Mucosa of rectum (tissue), 2 donors: ENCODE measurements around the gene NAV3.

Source experiments
- H3K27ac ChIP-seq, 2 donors: one replicate each; pipeline ENCODE4 v1.7.0; 2013; ENCODE audit warnings: inconsistent platforms in 2 of 2, low read depth in 2 of 2, low read length in 2 of 2
- H3K27me3 ChIP-seq, 2 donors: one replicate each; pipeline ENCODE4 v1.7.0; 2013; ENCODE audit warnings: low read length in 2 of 2; ENCODE audit not compliant: control insufficient read depth in 2 of 2, insufficient read depth in 2 of 2
- H3K36me3 ChIP-seq, 2 donors: one replicate each; pipeline ENCODE4 v1.7.0; 2013; ENCODE audit warnings: low read length in 2 of 2; ENCODE audit not compliant: control insufficient read depth in 2 of 2, insufficient read depth in 2 of 2
- H3K4me1 ChIP-seq, 2 donors: one replicate each; pipeline ENCODE4 v1.7.0; 2013; ENCODE audit warnings: low read length in 2 of 2, mild to moderate bottlenecking in 1 of 2; ENCODE audit not compliant: control insufficient read depth in 2 of 2, insufficient read depth in 2 of 2
- H3K4me3 ChIP-seq, 2 donors: one replicate each; pipeline ENCODE4 v1.7.0; 2013; ENCODE audit warnings: low read length in 2 of 2
- H3K9ac ChIP-seq, 2 donors: one replicate each; pipeline ENCODE4 v1.7.0; 2013; ENCODE audit warnings: low read length in 2 of 2, low read depth in 1 of 2, mild to moderate bottlenecking in 1 of 2
- H3K9me3 ChIP-seq, 2 donors: one replicate each; pipeline ENCODE4 v1.7.0; 2013; ENCODE audit warnings: low read length in 2 of 2; ENCODE audit not compliant: control insufficient read depth in 2 of 2
- donor health status: healthy.
- donor health status: Normal muscosa, but diverticular disease.

The NAV3 gene

GRCh38 chr12:78034025-78034424, 203.3 kb downstream of the NAV3 start:
- H3K4me3 ChIP-seq, result no peak overlapping the region
- H3K36me3 ChIP-seq, result no peaks in the 10 kb centered on the region
- no peaks in the 10 kb centered on the region for H3K27me3 ChIP-seq
- H3K9ac ChIP-seq, result no peak overlapping the region
- no peaks in the 10 kb centered on the region for H3K4me1 ChIP-seq
- H3K9me3 ChIP-seq, result no peaks in the 10 kb centered on the region
- H3K27ac ChIP-seq, result no peak overlapping the region

DNA sequence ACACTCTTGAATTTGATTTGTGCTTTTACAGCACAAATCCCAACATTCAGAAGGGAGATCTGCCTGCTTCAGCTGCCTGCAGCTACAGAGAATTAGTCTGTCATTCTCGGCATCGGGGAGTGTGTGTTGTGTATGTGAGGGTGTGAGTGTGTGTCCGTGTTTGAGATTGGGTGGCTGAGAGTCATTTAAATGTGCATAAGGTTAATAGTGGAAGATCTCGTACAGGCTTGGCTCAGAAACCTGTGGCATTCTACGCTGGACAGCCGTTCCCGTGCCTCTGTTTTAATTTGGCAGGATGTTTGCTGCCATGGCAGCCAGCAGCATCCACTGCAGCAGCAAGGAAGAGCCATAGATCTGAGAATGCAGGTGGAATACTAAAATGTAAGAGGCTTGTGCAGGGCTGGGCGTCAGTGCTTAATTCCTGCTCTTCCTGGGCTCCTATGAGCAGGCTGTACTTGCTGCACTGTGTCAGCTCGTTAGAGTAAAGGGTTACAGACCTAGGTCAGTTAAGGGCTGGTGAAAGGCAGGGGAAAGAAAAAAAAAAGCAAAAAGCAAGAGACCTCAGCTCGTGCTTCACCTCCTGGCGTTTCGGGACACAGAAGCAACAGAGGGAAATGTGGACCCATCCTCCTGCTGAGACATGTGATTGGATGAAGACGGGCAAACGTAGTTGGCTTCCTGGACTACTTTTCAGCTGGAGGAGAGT, 205.4 kb downstream of the NAV3 start:
- no peak overlapping the region for H3K4me3 ChIP-seq
- H3K27ac ChIP-seq, result no peak overlapping the region
- H3K9ac ChIP-seq, result no peak overlapping the region

DNA sequence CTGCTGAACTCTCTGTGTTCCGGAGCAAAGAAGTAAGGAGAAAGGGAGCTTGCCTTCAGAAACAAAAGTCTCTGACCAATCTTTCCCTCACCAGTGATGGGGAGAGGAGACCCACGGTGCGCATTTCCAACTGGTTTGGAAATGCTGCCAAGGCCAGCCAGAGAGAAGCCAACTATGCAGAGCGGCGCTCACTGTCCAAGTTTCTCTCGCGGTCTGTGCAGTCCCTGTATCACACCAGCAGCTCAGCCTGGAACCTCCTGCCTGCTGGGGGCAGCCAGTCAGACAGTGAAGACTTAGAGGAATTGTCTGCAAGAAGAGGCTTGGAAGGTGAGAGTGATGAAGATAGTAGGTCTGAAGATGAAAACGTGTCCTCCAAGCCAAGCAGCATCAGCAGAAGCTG, 206.2 kb downstream of the NAV3 start:
- Histone ChIP-seq H3K4me1 (no peaks in the 10 kb centered on the region), H3K4me3 (no peak overlapping the region), H3K27ac (no peak overlapping the region), H3K27me3 (no peaks in the 10 kb centered on the region), H3K9me3 (no peaks in the 10 kb centered on the region), H3K9ac (no peak overlapping the region), H3K36me3 (no peaks in the 10 kb centered on the region)

More for the DNA sequence above, 205.4 kb downstream of the NAV3 start:
- Histone ChIP-seq H3K9me3 (no peaks in the 10 kb centered on the region), H3K27me3 (no peaks in the 10 kb centered on the region), H3K4me1 (no peaks in the 10 kb centered on the region), H3K36me3 (no peaks in the 10 kb centered on the region)

DNA sequence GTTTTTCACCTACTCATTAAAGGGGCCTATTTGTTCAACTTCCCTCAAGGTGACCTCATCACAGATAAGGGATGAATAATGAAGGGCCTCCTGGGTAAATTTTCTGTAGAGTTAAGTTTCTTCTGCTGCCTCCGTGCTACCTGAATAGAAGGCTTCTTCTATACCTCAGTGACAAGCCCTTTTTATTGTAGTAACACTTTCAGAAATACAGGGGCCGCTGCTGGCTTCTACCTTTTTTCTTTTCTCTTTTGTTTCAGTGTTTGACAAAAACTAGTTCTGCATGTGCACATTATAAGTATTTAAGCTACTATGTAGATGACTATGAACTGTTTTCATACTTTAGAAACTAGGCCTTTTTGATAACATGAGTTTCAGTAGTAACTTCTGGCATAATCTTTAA, 207.0 kb downstream of the NAV3 start:
- no peaks in the 10 kb centered on the region for H3K27me3 ChIP-seq
- H3K27ac ChIP-seq, result no peak overlapping the region
- no peaks in the 10 kb centered on the region for H3K9me3 ChIP-seq
- no peak overlapping the region for H3K4me3 ChIP-seq
- H3K36me3 ChIP-seq, result no peaks in the 10 kb centered on the region
- no peaks in the 10 kb centered on the region for H3K4me1 ChIP-seq
- H3K9ac ChIP-seq, result no peak overlapping the region

DNA sequence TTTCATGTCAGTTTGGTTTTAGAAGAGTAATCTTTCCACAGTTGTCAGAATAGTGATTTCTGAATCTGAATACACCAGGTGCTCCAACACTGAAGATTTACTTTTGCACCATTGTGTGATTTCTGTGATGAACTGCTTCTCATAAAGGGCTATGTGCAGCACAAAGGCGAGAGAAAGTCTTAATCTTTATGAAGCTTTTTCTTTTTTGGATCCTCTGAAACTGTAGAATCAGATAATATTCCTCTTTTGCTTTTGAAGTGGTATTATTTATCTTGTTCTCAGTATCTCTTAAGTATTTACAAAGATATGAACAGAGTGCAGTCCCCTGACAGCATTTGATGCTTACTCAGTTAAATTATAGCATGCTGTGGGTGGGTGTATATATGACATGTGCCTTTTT, 207.8 kb downstream of the NAV3 start:
- no peak overlapping the region for H3K9ac ChIP-seq
- H3K27me3 ChIP-seq, result no peaks in the 10 kb centered on the region
- no peak overlapping the region for H3K27ac ChIP-seq
- no peaks in the 10 kb centered on the region for H3K36me3 ChIP-seq
- H3K9me3 ChIP-seq, result no peaks in the 10 kb centered on the region
- H3K4me1 ChIP-seq, result no peaks in the 10 kb centered on the region
- H3K4me3 ChIP-seq, result no peak overlapping the region

DNA sequence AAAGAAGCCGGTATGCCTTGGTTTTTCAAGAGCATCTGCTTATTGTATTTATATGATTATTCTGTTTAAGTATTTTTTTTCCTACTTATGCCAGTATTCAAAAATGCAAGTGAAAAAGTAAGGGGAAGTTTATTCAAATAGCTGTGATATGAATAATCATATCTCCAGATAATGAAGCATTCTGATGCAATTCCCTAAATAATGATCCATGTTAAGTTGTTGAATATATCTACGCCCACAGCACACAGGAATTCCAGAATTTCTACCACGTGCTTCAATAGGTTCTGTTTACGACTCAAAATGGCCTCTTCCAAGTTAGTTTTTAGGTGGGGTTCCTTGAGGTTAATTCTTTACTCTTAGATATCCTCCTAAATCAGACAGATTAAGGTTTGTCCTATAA, 208.3 kb downstream of the NAV3 start:
- Histone ChIP-seq H3K27me3 (no peaks in the 10 kb centered on the region), H3K27ac (no peak overlapping the region), H3K4me3 (no peak overlapping the region), H3K9ac (no peak overlapping the region), H3K4me1 (no peaks in the 10 kb centered on the region), H3K36me3 (no peaks in the 10 kb centered on the region), H3K9me3 (no peaks in the 10 kb centered on the region)

- H3K27ac ChIP-seq, result no peak overlapping the region
- no peaks in the 10 kb centered on the region for H3K4me1 ChIP-seq
- no peaks in the 10 kb centered on the region for H3K27me3 ChIP-seq
- no peak overlapping the region for H3K4me3 ChIP-seq
- H3K36me3 ChIP-seq, result no peaks in the 10 kb centered on the region
- H3K9me3 ChIP-seq, result no peaks in the 10 kb centered on the region
- no peak overlapping the region for H3K9ac ChIP-seq
These were observed 209.4 kb downstream of the NAV3 start for GRCh38 chr12:78040111-78040510.

DNA sequence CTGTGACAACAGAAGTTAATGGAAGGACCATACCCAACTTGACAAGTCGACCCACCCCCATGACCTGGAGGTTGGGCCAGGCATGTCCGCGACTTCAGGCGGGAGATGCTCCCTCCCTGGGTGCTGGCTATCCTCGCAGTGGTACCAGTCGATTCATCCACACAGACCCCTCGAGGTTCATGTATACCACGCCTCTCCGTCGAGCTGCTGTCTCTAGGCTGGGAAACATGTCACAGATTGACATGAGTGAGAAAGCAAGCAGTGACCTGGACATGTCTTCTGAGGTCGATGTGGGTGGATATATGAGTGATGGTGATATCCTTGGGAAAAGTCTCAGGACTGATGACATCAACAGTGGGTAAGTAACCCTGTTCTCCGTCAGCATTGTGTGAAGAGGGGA, 220.1 kb downstream of the NAV3 start:
- no peak overlapping the region for H3K9ac ChIP-seq
- H3K9me3 ChIP-seq, result no peaks in the 10 kb centered on the region
- H3K36me3 ChIP-seq, result no peaks in the 10 kb centered on the region

GRCh38 chr12:78055545-78055944, 224.9 kb downstream of the NAV3 start:
- no peaks in the 10 kb centered on the region for H3K36me3 ChIP-seq
- H3K4me3 ChIP-seq, result no peak overlapping the region
- H3K27me3 ChIP-seq, result no peaks in the 10 kb centered on the region
- H3K9ac ChIP-seq, result no peak overlapping the region
- H3K9me3 ChIP-seq, result no peaks in the 10 kb centered on the region
- no peak overlapping the region for H3K27ac ChIP-seq
- H3K4me1 ChIP-seq, result no peaks in the 10 kb centered on the region

More for the DNA sequence above, 220.1 kb downstream of the NAV3 start:
- Histone ChIP-seq H3K4me1 (no peaks in the 10 kb centered on the region), H3K27ac (no peak overlapping the region), H3K27me3 (no peaks in the 10 kb centered on the region), H3K4me3 (no peak overlapping the region)

DNA sequence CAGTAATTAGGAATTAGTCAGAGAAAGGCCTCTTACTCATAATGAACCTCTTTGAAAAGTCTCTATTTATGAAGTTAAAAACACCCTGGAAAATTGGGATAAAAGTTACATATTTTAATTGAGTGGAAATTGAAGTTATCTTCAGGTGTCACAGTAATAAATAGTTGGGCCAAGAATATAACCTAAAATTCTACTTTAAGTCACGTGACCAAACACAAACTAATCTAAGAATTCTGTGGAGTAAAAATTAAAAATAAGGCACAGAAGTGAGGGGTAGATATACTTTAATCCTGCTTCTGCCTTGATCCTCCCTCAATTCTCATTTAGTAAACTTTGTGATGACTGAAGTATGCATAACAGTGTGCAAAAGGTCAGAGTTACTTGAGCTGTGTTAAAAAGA, 226.4 kb downstream of the NAV3 start:
- Histone ChIP-seq H3K9ac (no peak overlapping the region), H3K9me3 (no peaks in the 10 kb centered on the region), H3K27ac (no peak overlapping the region), H3K4me3 (no peak overlapping the region), H3K36me3 (no peaks in the 10 kb centered on the region), H3K27me3 (no peaks in the 10 kb centered on the region), H3K4me1 (no peaks in the 10 kb centered on the region)

DNA sequence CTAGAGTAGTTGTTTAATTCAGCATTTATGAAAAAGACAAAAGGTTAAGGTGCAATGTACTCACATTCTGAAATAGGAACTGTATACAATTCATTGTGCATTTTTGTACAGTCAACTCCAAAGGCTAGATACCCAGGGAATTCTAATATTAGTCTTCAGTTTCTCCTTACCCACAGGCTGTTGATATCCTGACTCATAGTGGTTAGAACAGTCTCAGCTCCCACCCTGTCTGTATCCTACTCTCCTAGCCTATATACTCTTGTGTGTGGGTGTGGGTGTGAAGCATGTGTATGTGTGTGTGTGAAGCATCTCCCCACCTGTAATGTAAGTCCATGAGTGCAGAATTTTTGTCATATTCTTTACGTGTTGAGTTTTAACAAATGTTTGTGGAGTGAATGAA, 229.5 kb downstream of the NAV3 start:
- Histone ChIP-seq H3K27ac (no peak overlapping the region), H3K4me3 (no peak overlapping the region), H3K4me1 (no peaks in the 10 kb centered on the region), H3K9me3 (no peaks in the 10 kb centered on the region), H3K27me3 (no peaks in the 10 kb centered on the region), H3K9ac (no peak overlapping the region), H3K36me3 (no peaks in the 10 kb centered on the region)
